ENCODE measurements around the gene SLC16A1. TPM values are rescaled to one million over a fixed set of nuclear protein-coding genes. Genes with fewer than 3 reads are reported as not detected.

Gene SLC16A1
- total and polyA plus RNA-seq, 2 of the 8 experiments (the other 6 are each of a cell fraction or from before 2014, with no cell fraction given) = 435 to 545 TPM

DNA sequence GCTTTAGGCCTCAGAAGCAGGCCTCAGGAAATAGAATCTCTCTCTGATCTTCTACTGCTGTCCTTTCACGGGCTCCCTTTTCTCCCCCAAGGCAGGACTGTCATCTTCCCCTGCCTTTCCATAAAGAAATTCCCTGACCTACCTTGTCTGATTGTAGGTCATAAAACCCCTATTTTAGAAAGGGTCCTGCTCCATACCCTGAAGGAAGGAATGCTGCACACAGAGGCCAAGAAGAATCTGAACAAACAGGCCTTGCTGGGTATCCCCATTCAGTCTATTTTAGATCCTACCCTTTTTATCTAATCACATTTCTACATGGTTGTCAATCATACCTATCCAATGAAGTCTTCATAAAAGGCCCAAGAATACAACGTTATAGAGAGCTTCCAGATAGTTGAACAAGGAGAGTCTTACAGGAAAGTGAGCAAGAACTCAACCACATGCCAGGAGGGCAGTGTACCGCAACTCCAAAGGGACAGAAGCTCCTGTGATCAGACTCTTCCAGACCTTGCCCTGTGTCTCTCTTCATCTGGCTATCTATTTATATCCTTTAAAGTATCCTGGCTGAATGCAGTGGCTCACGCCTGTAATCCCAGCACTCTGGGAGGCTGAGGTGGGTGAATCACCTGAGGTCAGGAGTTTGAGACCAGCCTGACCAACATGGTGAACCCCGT lies 93.1 kb downstream of the SLC16A1 start (continued):
- no peak for TF ChIP-seq EGR1 (IDR thresholded peaks at IDR 0.05; ENCODE audit: borderline replicate concordance, low read depth, low read length)
- no peak for TF ChIP-seq NANOG (IDR thresholded peaks at IDR 0.05; ENCODE audit: insufficient read depth, low read depth, low read length, poor library complexity, severe bottlenecking)
- no peak for TF ChIP-seq BRCA1 (IDR thresholded peaks at IDR 0.05; ENCODE audit: low read depth, low read length)
- TF ChIP-seq CBX8 (IDR thresholded peaks at IDR 0.05; ENCODE audit: borderline replicate concordance, low read depth, low read length) = no peak

Small RNAs within 50 kb of the gene (small RNA-seq; reads per million reads assigned to genes)
- not detected for gene AL390729.2 (ENCODE audit: insufficient read depth)

Other genes starting within 250 kb of the SLC16A1 start
- 53.6 and 57.6 TPM in 2 replicates for gene RHOC, start 249.1 kb downstream of the SLC16A1 start, total RNA-seq (2021; fragmentation: NEBNext Ultra II Directional; extraction: Animal tissue kit (Norgen Biotek cat#: 25700))
- gene RHOC, start 249.1 kb downstream of the SLC16A1 start, polyA plus RNA-seq (2011; rRNA removed) = 97.5 and 114 TPM in 2 replicates
- gene PPM1J, start 240.9 kb downstream of the SLC16A1 start, total RNA-seq (2021; fragmentation: NEBNext Ultra II Directional; extraction: Animal tissue kit (Norgen Biotek cat#: 25700)) = 17.5 and 19.4 TPM in 2 replicates
- 31.6 and 45.4 TPM in 2 replicates for gene PPM1J, start 240.9 kb downstream of the SLC16A1 start, polyA plus RNA-seq (2011; rRNA removed)
- 20.4 and 20.9 TPM in 2 replicates for gene LRIG2, start 117.0 kb upstream of the SLC16A1 start, total RNA-seq (2021; fragmentation: NEBNext Ultra II Directional; extraction: Animal tissue kit (Norgen Biotek cat#: 25700))
- 10.3 and 16.2 TPM in 2 replicates for gene LRIG2, start 117.0 kb upstream of the SLC16A1 start, polyA plus RNA-seq (2011; rRNA removed)

Measured in H1 (cell line).